A673 (cell line): Measurements from ENCODE around the gene DARS1. TPM values are rescaled to one million over a fixed set of nuclear protein-coding genes. Genes with fewer than 3 reads are reported as not detected.

Source experiments
- BruUV-seq: library from RNA; stranded (reverse); fragments of 400-500 nt; replicated peaks from 2 replicates; lab custom pipeline; 2021; lab: Mats Ljungman, UMichigan
- CTCF ChIA-PET: fragments of 300-600 bp; sonication (Branson Sonifier 250); formaldehyde crosslinking; loops from one replicate; lab custom pipeline; 2022; ENCODE audit warnings: antibody characterized with exemption; lab: Charles Lee
- POLR2A ChIA-PET: fragments of 300-600 bp; sonication (Branson Sonifier 250); formaldehyde crosslinking; loops from one replicate; lab custom pipeline; 2022; ENCODE audit warnings: antibody characterized with exemption; ENCODE audit not compliant: low non-redundant PET; lab: Charles Lee
- DNase-seq: peaks from one replicate; pipeline ENCODE4 v3.0.0-alpha.2; 2015; ENCODE audit warnings: low spot score
- H3K27ac ChIP-seq: fragments of 200-600 bp; sonication (generic); 2 replicates; pipeline ENCODE4 v1.5.1; 2016; ENCODE audit warnings: mixed run types, low read depth, mild to moderate bottlenecking, mixed read lengths, antibody characterized with exemption, low read length; ENCODE audit not compliant: poor library complexity, severe bottlenecking
- H3K27me3 ChIP-seq: fragments of 200-600 bp; sonication (generic); replicated peaks from 2 replicates; pipeline ENCODE4 v1.6.1; 2017; ENCODE audit warnings: mixed run types, low read depth, mild to moderate bottlenecking, mixed read lengths, antibody characterized with exemption, low read length; ENCODE audit not compliant: insufficient read depth, poor library complexity
- H3K36me3 ChIP-seq: fragments of 200-600 bp; sonication (generic); 2 replicates; pipeline ENCODE4 v1.6.1; 2016; ENCODE audit warnings: mixed run types, mild to moderate bottlenecking, mixed read lengths, antibody characterized with exemption, low read length; ENCODE audit not compliant: insufficient read depth, poor library complexity, severe bottlenecking
- H3K4me1 ChIP-seq: fragments of 200-600 bp; sonication (generic); 2 replicates; pipeline ENCODE4 v1.6.1; 2017; ENCODE audit warnings: mixed run types, mild to moderate bottlenecking, mixed read lengths, antibody characterized with exemption, low read length; ENCODE audit not compliant: insufficient read depth, poor library complexity, severe bottlenecking
- H3K4me3 ChIP-seq: fragments of 200-600 bp; sonication (generic); 2 replicates; pipeline ENCODE4 v1.5.1; 2016; ENCODE audit warnings: low read depth, mixed run types, mild to moderate bottlenecking, mixed read lengths, low read length; ENCODE audit not compliant: poor library complexity, severe bottlenecking
- H3K9me3 ChIP-seq: fragments of 200-600 bp; sonication (generic); 2 replicates; pipeline ENCODE4 v1.6.1; 2016; ENCODE audit warnings: mixed run types, low read depth, mild to moderate bottlenecking, mixed read lengths, antibody characterized with exemption, low read length; ENCODE audit not compliant: poor library complexity, severe bottlenecking
- CTCF ChIP-seq: fragments of 300-800, 200-600 bp; sonication (generic); conservative IDR thresholded peaks from 2 replicates; pipeline ENCODE4 v1.5.1; 2017; ENCODE audit warnings: low read depth, mild to moderate bottlenecking, antibody characterized with exemption, low read length, moderate library complexity, mixed read lengths
- EZH2 ChIP-seq: fragments of 200-600 bp; sonication (generic); IDR thresholded peaks from 2 replicates; pipeline ENCODE4 v1.6.1; 2017; ENCODE audit warnings: borderline replicate concordance, low read depth, mild to moderate bottlenecking, mixed read lengths, antibody characterized with exemption, low read length; ENCODE audit not compliant: poor library complexity, severe bottlenecking
- intact Hi-C: fragments of 100-400 bp; cut with micrococcal nuclease; formaldehyde crosslinking; loops from one replicate; pipeline ENCODE4 v1.10.0; 2022; ENCODE audit not compliant: unreplicated experiment
- total RNA-seq: library from RNA; stranded (reverse); gene quantifications from 2 replicates; pipeline ENCODE4 v1.2.3, GENCODE V29; 2021

The DARS1 gene
- total RNA-seq, 1 experiment from 2014 or later = 63.6 TPM

- Histone ChIP-seq H3K27me3 (peaks cover 3% of the 10 kb centered on the region), H3K4me1 (no peaks in the 10 kb centered on the region), H3K27ac (no peak overlapping the region), H3K36me3 (no peaks in the 10 kb centered on the region), H3K4me3 (no peak overlapping the region), H3K9me3 (no peaks in the 10 kb centered on the region)
- ChIA-PET CTCF (no interaction called here), POLR2A (no interaction called here)
- BruUV-seq = no TSS peak
- DNase-seq = no peak
- intact Hi-C loops = no loop called here
- no peak for TF ChIP-seq EZH2
- TF ChIP-seq CTCF = no peak
Observed at GRCh38 chr2:136021406-136021805, 36.0 kb upstream of the DARS1 start.

GRCh38 chr2:136020831-136021230 lies 35.4 kb upstream of the DARS1 start:
- no peaks in the 10 kb centered on the region for H3K9me3 ChIP-seq
- CTCF ChIA-PET = no interaction called here
- BruUV-seq = no TSS peak
- H3K4me3 ChIP-seq = no peak overlapping the region
- H3K4me1 ChIP-seq = no peaks in the 10 kb centered on the region
- peaks cover 7% of the 10 kb centered on the region for H3K27me3 ChIP-seq
- H3K27ac ChIP-seq = no peak overlapping the region
- DNase-seq = no peak
- TF ChIP-seq CTCF = no peak
- TF ChIP-seq EZH2 = no peak
- no peaks in the 10 kb centered on the region for H3K36me3 ChIP-seq
- intact Hi-C loops = no loop called here
- POLR2A ChIA-PET = no interaction called here

- DNase-seq = no peak
- H3K9me3 ChIP-seq = no peaks in the 10 kb centered on the region
- ChIA-PET POLR2A (no interaction called here), CTCF (no interaction called here)
- no TSS peak for BruUV-seq
- no peaks in the 10 kb centered on the region for H3K4me1 ChIP-seq
- no peaks in the 10 kb centered on the region for H3K36me3 ChIP-seq
- intact Hi-C loops = no loop called here
- no peak for TF ChIP-seq EZH2
- no peak for TF ChIP-seq CTCF
- H3K27ac ChIP-seq = no peak overlapping the region
- no peak overlapping the region for H3K4me3 ChIP-seq
- H3K27me3 ChIP-seq = peaks cover 7% of the 10 kb centered on the region
Observed at GRCh38 chr2:136019825-136020224, 34.4 kb upstream of the DARS1 start.
